ENCODE measurements around the gene SON. TPM values are rescaled to one million over a fixed set of nuclear protein-coding genes. Genes with fewer than 3 reads are reported as not detected.
"Not testable (repeated sequence)": the region's sequence is repeated elsewhere in the genome, so short reads cannot be mapped to it uniquely, and the experiment has no call there.

The SON gene
- total RNA-seq, 1 donor from 2014 or later = 249 TPM

DNA sequence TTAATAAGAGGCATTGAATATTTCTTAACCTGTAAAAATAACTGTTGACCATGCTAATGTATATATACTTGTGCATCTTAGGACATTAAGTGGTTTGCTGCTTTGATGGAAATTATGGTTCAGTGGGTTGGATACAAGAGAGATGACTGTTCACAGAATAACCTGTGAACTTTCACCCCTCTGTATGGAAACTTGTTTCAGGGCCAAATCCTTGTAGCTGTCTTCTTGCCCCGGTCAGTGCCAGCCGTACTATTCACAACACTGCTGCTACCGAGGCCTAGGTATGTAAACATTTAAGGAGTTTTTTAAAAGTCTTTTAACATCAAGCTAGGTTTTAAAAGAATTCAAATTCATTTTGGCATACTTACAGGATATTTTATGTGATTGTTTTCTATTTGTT, 29.5 kb downstream of the SON start:
- H3K4me3 Mint-ChIP-seq (ENCODE audit: unreplicated experiment) = no peak overlapping the region
- H3K9me3 Mint-ChIP-seq (ENCODE audit: unreplicated experiment) = no peaks in the 10 kb centered on the region
- DNase-seq (ENCODE audit: extremely low spot score, unreplicated experiment) = no peak
- H3K36me3 Mint-ChIP-seq (ENCODE audit: unreplicated experiment) = peaks cover 34% of the 10 kb centered on the region
- peaks cover 1% of the 10 kb centered on the region for H3K4me1 Mint-ChIP-seq (ENCODE audit: unreplicated experiment)
- no peaks in the 10 kb centered on the region for H3K27me3 Mint-ChIP-seq (ENCODE audit: unreplicated experiment)
- no peak for TF ChIP-seq CTCF (IDR thresholded peaks at IDR 0.05)
- peak overlapping the region; percentile 0 for H3K27ac Mint-ChIP-seq (ENCODE audit: unreplicated experiment)

- H3K4me1 Mint-ChIP-seq (ENCODE audit: unreplicated experiment); H3K4me3 Mint-ChIP-seq (ENCODE audit: unreplicated experiment); DNase-seq (ENCODE audit: extremely low spot score, unreplicated experiment); H3K27me3 Mint-ChIP-seq (ENCODE audit: unreplicated experiment); H3K27ac Mint-ChIP-seq (ENCODE audit: unreplicated experiment); H3K9me3 Mint-ChIP-seq (ENCODE audit: unreplicated experiment): not testable (repeated sequence)
- H3K36me3 Mint-ChIP-seq (ENCODE audit: unreplicated experiment) = peaks cover 30% of the 10 kb centered on the region
These were observed 33.9 kb downstream of the SON start for GRCh38 chr21:33576741-33577141.

GRCh38 chr21:33578214-33578613, 35.4 kb downstream of the SON start:
- Mint-ChIP-seq H3K4me1 (ENCODE audit: unreplicated experiment) (no peaks in the 10 kb centered on the region), H3K27me3 (ENCODE audit: unreplicated experiment) (no peaks in the 10 kb centered on the region), H3K9me3 (ENCODE audit: unreplicated experiment) (no peaks in the 10 kb centered on the region), H3K4me3 (ENCODE audit: unreplicated experiment) (no peak overlapping the region), H3K27ac (ENCODE audit: unreplicated experiment) (no peak overlapping the region), H3K36me3 (ENCODE audit: unreplicated experiment) (peaks cover 26% of the 10 kb centered on the region)
- DNase-seq (ENCODE audit: extremely low spot score, unreplicated experiment) = no peak
- no peak for TF ChIP-seq CTCF (IDR thresholded peaks at IDR 0.05)

DNA sequence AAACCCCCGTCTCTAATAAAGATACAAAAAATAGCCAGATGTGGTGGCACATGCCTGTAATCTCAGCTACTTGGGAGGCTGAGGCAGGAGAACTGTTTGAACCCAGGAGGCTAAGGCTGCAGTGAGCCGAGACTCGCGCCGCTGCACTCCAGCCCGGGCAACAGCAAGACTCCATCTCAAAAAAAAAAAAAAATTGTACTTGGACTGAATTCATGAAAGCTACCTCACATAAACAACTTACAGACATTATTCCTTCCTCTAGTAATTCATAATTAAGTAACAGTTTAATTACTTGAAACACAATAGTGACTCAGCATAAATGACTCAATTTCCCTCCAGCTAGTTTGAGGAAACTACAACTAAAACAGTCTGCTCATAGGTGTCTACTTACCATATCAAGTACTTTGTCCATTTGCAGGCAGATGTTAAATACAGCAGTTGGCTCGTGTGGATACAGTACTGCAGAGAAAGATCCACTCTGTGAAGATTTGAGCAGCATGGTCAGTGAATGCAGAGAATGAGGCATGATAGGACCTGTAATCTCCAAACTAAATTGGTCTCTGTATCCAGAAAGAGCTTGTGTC, 36.2 kb downstream of the SON start:
- H3K27ac Mint-ChIP-seq (ENCODE audit: unreplicated experiment) = peak overlapping the region; percentile 9
- H3K27me3 Mint-ChIP-seq (ENCODE audit: unreplicated experiment) = no peaks in the 10 kb centered on the region
- no peaks in the 10 kb centered on the region for H3K4me1 Mint-ChIP-seq (ENCODE audit: unreplicated experiment)
- no peak overlapping the region for H3K4me3 Mint-ChIP-seq (ENCODE audit: unreplicated experiment)
- TF ChIP-seq CTCF (IDR thresholded peaks at IDR 0.05) = no peak
- no peak for DNase-seq (ENCODE audit: extremely low spot score, unreplicated experiment)
- H3K9me3 Mint-ChIP-seq (ENCODE audit: unreplicated experiment) = no peaks in the 10 kb centered on the region
- H3K36me3 Mint-ChIP-seq (ENCODE audit: unreplicated experiment) = peaks cover 23% of the 10 kb centered on the region

DNA sequence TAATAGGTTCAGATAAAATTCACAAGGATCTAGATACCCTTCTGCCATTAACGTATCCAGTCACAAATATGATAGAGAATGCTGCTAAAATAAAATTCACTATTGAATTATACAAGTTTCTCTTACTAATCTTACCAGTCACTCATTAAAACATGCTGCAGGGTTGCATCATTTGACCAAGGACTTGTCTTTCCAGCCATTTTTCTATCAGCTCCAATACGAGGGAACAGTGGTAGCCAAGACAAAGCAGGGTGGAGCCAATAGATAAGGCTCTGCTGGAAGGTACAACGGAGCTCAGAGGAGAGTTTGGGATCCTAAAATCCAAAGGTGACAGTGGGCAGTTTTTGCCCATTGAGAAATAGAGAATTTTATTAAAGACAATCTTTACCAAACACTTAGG, 41.6 kb downstream of the SON start:
- H3K4me1 Mint-ChIP-seq (ENCODE audit: unreplicated experiment) = peaks cover 22% of the 10 kb centered on the region
- DNase-seq (ENCODE audit: extremely low spot score, unreplicated experiment) = no peak
- no peak overlapping the region for H3K4me3 Mint-ChIP-seq (ENCODE audit: unreplicated experiment)
- H3K36me3 Mint-ChIP-seq (ENCODE audit: unreplicated experiment) = peaks cover 4% of the 10 kb centered on the region
- H3K9me3 Mint-ChIP-seq (ENCODE audit: unreplicated experiment) = no peaks in the 10 kb centered on the region
- no peaks in the 10 kb centered on the region for H3K27me3 Mint-ChIP-seq (ENCODE audit: unreplicated experiment)
- no peak overlapping the region for H3K27ac Mint-ChIP-seq (ENCODE audit: unreplicated experiment)
- no peak for TF ChIP-seq CTCF (IDR thresholded peaks at IDR 0.05)

DNA sequence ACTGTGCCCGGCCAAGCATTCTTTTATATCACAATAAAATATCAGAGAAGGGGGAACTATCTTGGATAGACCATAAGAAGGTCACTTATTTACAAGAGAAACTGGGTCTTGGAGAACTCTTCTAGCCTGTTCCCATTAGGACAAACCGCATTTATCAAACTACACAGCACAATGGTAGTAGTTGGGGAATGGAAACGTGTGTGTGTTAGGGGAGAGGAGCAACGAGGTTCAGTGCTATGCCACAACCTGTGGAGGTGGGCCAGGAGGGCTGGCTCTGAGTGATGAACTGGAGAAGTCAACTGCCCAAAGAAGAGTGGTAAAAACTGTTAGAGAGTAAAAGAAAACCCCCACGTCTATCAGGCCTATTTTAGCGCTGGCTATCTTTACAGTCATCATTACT, 44.1 kb downstream of the SON start:
- Mint-ChIP-seq H3K9me3 (ENCODE audit: unreplicated experiment) (no peaks in the 10 kb centered on the region), H3K36me3 (ENCODE audit: unreplicated experiment) (peaks cover 2% of the 10 kb centered on the region), H3K4me3 (ENCODE audit: unreplicated experiment) (peak overlapping the region; percentile 45), H3K27me3 (ENCODE audit: unreplicated experiment) (no peaks in the 10 kb centered on the region), H3K4me1 (ENCODE audit: unreplicated experiment) (peaks cover 29% of the 10 kb centered on the region), H3K27ac (ENCODE audit: unreplicated experiment) (no peak overlapping the region)
- DNase-seq (ENCODE audit: extremely low spot score, unreplicated experiment) = no peak
- TF ChIP-seq CTCF (IDR thresholded peaks at IDR 0.05) = no peak

Measured in osteocyte (in vitro differentiated cells).